Parietal lobe (tissue), 1 donor: ENCODE data around the gene KRTAP4-16. TPM values are rescaled to one million over a fixed set of nuclear protein-coding genes. Genes with fewer than 3 reads are reported as not detected.

ENCODE experiments used
- total RNA-seq: library from RNA; depleted of rRNA; stranded (reverse); fragments of >200 nt; gene quantifications from one replicate; pipeline ENCODE4 v1.2.3, GENCODE V29; 2014

KRTAP4-16 gene
- total RNA-seq, result not detected

DNA sequence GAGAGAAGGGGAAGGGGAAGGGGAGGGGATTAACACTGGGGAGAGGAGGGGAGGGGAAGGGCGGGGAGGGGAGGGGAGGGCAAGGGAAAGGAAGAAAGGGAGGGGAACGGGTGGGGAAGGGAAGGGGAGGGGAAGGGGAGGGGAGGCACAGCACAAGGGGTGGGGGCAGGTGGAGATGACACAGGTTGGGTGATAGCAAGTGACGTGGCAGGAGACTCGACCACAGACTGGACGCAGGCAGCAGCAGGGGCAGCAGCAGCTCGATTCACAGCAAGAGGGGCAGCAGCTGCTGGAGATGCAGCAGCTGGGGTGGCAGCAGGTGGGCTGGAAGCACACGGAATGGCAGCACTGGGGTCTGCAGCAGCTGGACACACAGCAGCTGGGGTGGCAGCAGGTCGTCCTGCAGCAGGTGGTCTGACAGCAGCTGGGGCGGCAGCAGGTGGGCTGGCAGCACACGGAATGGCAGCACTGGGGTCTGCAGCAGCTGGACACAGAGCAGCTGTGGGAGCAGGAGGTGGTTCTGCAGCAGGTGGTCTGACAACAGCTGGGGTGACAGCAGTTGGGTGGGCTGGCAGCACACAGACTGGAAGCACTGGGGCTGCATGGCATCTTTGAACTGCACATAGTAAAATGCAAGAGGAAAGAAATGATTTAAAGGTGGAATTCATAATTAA lies at the start of gene KRTAP4-16:
Gene KRTAP4-16 (minus strand): TSS at position 624 of the 674 bp plus-strand sequence. CDS start 0 bp downstream, at position 624.

DNA sequence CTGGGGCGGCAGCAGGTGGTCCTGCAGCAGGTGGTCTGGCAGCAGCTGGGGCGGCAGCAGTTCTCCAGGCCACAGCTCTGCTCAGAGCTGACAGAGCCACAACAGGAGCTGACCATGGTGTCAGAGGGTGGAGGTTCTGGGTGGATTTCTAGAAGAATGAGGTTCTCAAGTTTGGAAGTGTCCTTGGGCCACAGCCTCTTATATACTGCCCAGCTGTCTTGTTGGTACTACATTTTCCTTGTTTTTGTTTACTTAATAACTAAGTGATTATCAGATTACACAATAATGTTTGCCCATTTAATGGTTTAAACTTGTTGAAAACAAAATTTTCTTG lies 47.6 kb upstream of the KRTAP4-16 start, which contains the start of gene KRTAP4-5:
Gene KRTAP4-5 (minus strand): TSS at position 174 of the 334 bp plus-strand sequence. CDS start 58 bp downstream, at position 116.

DNA sequence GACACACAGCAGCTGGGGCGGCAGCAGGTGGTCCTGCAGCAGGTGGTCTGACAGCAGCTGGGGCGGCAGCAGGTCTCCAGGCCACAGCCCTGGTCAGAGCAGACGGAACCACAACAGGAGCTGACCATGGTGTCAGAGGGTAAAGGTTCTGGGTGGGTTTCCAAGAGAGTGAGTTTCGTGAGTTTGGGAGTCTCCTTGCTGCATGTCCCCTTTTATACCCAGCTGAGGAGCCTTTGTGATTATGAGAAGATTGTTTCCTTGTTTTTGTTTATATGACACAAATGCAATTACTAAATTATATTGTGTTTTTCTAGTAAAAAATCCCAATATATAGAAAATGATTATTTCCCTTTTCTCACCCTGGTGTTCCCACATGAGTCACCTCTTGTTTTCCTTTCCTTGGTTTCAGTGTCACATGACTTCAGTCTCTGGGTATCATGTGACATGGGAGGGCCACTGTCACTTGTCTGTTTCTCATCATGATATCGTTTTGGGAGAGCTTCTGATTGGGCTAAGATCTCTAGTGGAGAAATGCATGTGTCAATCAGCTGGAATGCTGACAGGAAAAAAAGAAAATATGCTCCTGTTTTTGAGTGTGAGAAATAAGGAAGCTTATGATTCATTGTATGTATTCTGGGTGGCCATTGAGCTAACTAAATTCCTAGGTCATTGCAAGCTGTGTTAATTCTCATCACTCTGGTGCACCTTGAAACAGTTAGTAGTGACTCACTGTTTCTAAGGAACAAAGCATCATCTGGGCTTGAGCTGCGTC lies 38.5 kb upstream of the KRTAP4-16 start, which contains the start of gene KRTAP4-6:
Gene KRTAP4-6 (minus strand): TSS at position 185 of the 772 bp plus-strand sequence. CDS start 57 bp downstream, at position 128.

DNA sequence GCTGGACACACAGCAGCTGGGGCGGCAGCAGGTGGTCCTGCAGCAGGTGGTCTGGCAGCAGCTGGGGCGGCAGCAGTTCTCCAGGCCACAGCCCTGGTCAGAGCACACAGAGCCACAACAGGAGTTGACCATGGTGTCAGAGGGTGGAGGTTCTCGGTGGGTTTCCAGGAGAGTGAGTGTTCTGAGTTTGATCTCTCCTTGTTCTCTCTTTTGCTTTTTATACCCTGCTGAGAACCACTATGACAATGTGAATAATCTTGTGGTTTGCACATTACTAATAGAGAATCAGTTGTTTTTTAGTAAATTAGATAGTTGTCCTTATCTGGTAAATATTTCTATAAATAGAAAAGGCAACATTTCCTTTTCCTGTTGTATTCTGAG lies 22.0 kb upstream of the KRTAP4-16 start, which contains the start of gene KRTAP4-12:
Gene KRTAP4-12 (minus strand): TSS at position 192 of the 381 bp plus-strand sequence. CDS start 60 bp downstream, at position 132.

DNA sequence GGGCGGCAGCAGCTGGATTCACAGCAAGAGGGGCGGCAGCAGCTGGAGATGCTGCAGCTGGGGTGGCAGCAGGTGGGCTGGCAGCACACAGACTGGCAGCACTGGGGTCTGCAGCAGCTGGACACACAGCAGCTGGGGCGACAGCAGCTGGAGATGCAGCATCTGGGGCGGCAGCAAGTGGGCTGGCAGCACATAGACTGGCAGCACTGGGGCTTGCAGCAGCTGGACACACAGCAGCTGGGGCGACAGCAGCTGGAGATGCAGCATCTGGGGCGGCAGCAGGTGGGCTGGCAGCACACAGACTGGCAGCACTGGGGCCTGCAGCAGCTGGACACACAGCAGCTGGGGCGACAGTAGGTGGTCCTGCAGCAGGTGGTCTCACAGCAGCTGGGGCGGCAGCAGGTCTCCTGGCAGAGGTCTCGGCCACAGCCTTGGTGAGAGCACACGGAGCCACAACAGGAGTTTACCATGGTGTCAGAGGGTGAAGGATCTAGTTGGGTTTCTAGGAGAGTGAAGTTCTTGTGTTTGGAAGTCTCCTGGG lies 15.9 kb upstream of the KRTAP4-16 start, which contains the start of gene KRTAP4-11:
Gene KRTAP4-11 (minus strand): TSS at position 528 of the 541 bp plus-strand sequence. CDS start 58 bp downstream, at position 470.

DNA sequence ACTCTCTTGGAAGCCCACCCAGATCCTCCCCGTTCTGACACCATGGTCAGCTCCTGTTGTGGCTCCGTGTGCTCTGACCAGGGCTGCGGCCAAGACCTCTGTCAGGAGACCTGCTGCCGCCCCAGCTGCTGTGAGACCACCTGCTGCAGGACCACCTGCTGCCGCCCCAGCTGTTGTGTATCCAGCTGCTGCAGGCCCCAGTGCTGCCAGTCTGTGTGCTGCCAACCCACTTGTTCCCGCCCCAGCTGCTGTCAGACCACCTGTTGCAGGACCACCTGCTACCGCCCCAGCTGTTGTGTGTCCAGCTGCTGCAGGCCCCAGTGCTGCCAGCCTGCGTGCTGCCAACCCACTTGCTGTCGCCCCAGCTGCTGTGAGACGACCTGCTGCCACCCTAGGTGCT lies 3.3 kb upstream of the KRTAP4-16 start, which contains the start of gene KRTAP4-9:
Gene KRTAP4-9 (plus strand): TSS at position 43 of the 400 bp plus-strand sequence. CDS start 0 bp downstream, at position 43.

DNA sequence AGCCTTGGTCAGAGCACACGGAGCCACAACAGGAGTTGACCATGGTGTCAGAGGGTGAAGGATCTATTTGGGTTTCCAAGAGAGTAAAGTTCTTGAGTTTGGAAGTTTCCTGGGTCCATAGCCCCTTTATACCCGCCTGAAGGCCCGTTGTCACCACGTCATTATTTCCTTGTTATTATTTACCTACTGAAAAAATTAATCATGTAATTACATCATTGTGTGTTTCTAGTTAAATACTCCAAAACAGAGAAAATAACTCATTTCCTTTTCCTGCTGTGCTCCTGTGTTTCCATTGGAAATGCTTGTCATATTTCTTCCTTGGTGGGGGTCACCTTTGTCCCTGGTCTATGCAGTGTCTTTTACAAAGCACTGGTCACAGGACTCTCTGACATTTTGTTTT lies 4.0 kb downstream of the KRTAP4-16 start, which contains the start of gene KRTAP4-8:
Gene KRTAP4-8 (minus strand): TSS at position 101 of the 400 bp plus-strand sequence. CDS start 58 bp downstream, at position 43.

DNA sequence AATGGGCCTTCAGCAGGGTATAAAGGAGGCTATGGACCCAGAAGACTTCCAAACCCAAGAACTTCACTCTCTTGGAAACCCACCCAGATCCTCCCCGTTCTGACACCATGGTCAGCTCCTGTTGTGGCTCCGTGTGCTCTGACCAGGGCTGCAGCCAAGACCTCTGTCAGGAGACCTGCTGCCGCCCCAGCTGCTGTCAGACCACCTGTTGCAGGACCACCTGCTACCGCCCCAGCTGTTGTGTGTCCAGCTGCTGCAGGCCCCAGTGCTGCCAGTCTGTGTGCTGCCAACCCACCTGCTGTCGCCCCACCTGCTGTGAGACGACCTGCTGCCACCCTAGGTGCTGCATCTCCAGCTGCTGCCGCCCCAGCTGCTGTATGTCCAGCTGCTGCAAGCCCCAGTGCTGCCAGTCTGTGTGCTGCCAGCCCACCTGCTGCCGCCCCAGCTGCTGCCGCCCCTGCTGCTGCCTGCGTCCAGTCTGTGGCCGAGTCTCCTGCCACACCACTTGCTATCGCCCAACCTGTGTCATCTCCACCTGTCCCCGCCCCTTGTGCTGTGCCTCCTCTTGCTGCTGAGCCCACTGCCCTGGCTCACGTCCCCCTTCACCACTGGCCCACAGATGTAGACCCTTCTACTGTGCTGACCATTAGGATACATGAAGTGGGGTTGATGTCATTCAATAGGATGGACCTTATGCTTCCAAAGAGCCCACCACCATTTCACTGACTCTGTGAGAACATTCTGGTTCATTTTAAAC lies 17.7 kb downstream of the KRTAP4-16 start, which contains the start of gene KRTAP4-7:
Gene KRTAP4-7 (plus strand): TSS at position 51 of the 757 bp plus-strand sequence. CDS start 57 bp downstream, at position 108.

DNA sequence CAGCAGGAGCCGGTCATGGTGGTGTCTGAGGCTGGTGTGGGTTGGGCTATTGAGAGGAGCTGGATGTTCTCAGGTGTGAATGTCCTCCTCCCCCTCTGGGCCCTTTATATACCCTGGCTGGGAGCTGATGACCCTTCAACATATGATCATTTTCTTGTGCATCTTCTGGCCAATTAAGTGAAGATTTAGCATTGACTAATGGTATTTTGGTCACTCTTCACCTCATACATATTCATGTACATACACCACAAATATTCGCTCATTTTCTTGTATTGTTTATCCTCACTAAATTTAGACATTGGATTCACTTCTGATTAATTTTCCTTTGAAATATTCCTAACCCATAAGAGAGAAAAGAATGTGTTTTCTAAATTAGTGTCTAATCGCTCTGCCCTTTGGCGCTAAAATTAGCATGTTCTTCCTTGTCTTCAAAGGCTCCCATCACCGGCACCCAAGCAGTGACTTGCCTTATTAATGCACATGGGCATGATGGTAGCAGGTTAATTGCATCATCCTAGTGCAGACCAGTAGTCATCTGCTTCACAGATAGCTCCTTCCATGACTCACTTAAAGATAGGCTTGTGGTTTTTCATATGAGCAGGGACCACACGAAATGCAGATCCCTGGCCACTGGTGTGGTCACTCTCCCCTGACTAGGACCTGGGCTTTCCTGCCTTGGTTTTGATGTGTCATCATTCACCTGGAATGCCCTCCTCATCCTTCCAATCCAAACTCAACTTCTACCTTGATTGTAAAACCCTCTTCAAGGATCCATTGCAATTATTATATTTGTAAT lies 36.0 kb downstream of the KRTAP4-16 start, which contains the start of gene KRTAP2-4:
Gene KRTAP2-4 (minus strand): TSS at position 51 of the 796 bp plus-strand sequence. CDS start 34 bp downstream, at position 17.

DNA sequence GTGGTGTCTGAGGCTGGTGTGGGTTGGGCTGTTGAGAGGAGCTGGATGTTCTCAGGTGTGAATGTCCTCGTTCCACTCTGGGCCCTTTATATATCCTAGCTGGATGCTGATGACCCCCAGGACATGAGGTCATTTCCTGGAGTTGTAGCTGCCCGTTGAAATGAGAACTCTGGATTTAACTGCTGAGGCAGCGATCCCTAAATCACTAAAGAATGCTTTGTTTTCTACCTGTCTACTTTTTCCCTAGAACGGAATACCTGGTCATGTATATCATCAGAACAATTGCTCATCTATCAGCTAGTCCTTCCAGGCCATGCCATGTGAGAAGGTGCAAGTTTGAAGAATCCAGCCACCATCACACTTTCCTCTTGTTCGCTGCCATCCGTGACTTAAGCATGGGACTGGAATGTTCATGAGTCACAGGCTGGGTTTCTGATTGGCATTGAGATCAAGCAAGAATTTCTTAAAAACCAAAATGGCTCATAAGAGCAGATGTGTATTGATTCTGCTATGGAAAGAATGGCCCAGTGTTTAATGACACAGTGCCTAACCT lies 41.9 kb downstream of the KRTAP4-16 start, which contains the start of gene KRTAP2-3:
Gene KRTAP2-3 (minus strand): TSS at position 63 of the 553 bp plus-strand sequence. CDS start 64 bp downstream, outside the sequence.

DNA sequence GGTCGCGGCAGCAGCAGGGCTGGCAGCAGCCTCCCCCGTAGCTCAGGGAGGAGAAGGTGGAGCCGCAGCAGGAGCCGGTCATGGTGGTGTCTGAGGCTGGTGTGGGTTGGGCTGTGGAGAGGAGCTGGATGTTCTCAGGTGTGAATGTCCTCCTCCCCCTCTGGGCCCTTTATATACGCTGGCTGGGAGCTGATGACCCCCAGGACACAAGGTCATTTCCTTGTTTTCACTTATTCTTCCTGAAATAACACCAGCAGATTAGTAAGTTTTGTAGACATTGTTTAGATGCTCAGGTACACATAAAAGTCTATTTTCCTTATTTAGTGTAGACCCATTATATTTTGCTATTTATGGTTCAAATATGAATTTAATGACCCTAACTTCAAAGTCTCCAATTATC lies 46.9 kb downstream of the KRTAP4-16 start, which contains the start of gene KRTAP2-2:
Gene KRTAP2-2 (minus strand): TSS at position 101 of the 400 bp plus-strand sequence. CDS start 19 bp downstream, at position 82.

Other genes with a start within 250 kb of the KRTAP4-16 start
- not detected for gene KRT12, start 235.0 kb downstream of the KRTAP4-16 start, total RNA-seq
- not detected for gene KRT20, start 217.0 kb downstream of the KRTAP4-16 start, total RNA-seq
- not detected for gene KRT23, start 164.6 kb downstream of the KRTAP4-16 start, total RNA-seq
- gene KRT39, start 135.3 kb downstream of the KRTAP4-16 start, total RNA-seq, result not detected
- gene KRT40, start 117.9 kb downstream of the KRTAP4-16 start, total RNA-seq, result not detected
- not detected for gene KRTAP3-3, start 108.0 kb downstream of the KRTAP4-16 start, total RNA-seq
- not detected for gene KRTAP3-2, start 102.3 kb downstream of the KRTAP4-16 start, total RNA-seq
- not detected for gene KRTAP3-1, start 93.1 kb downstream of the KRTAP4-16 start, total RNA-seq
- gene KRTAP1-5, start 75.0 kb downstream of the KRTAP4-16 start, total RNA-seq, result not detected
- gene KRTAP1-4, start 72.0 kb downstream of the KRTAP4-16 start, total RNA-seq, result not detected
- not detected for gene KRTAP1-3, start 67.3 kb downstream of the KRTAP4-16 start, total RNA-seq
- not detected for gene KRTAP1-1, start 60.8 kb downstream of the KRTAP4-16 start, total RNA-seq
- gene KRTAP2-1, start 54.9 kb downstream of the KRTAP4-16 start, total RNA-seq, result not detected
- gene KRTAP2-2, start 47.0 kb downstream of the KRTAP4-16 start, total RNA-seq, result not detected
- not detected for gene KRTAP2-3, start 42.1 kb downstream of the KRTAP4-16 start, total RNA-seq
- gene KRTAP2-4, start 36.3 kb downstream of the KRTAP4-16 start, total RNA-seq, result not detected
- not detected for gene KRTAP4-7, start 18.1 kb downstream of the KRTAP4-16 start, total RNA-seq
- gene KRTAP4-8, start 4.1 kb downstream of the KRTAP4-16 start, total RNA-seq, result not detected
- not detected for gene KRTAP4-9, start 3.2 kb upstream of the KRTAP4-16 start, total RNA-seq
- not detected for gene KRTAP4-11, start 16.2 kb upstream of the KRTAP4-16 start, total RNA-seq
- gene KRTAP4-12, start 22.0 kb upstream of the KRTAP4-16 start, total RNA-seq, result not detected
- not detected for gene KRTAP4-6, start 38.3 kb upstream of the KRTAP4-16 start, total RNA-seq
- not detected for gene KRTAP4-5, start 47.6 kb upstream of the KRTAP4-16 start, total RNA-seq
- not detected for gene KRTAP4-4, start 58.5 kb upstream of the KRTAP4-16 start, total RNA-seq
- not detected for gene KRTAP4-3, start 66.0 kb upstream of the KRTAP4-16 start, total RNA-seq
- not detected for gene KRTAP4-2, start 76.0 kb upstream of the KRTAP4-16 start, total RNA-seq
- not detected for gene KRTAP4-1, start 82.7 kb upstream of the KRTAP4-16 start, total RNA-seq
- gene KRTAP9-1, start 87.7 kb upstream of the KRTAP4-16 start, total RNA-seq, result not detected
- not detected for gene KRTAP9-2, start 124.4 kb upstream of the KRTAP4-16 start, total RNA-seq
- not detected for gene KRTAP9-3, start 130.2 kb upstream of the KRTAP4-16 start, total RNA-seq
- not detected for gene KRTAP9-8, start 135.8 kb upstream of the KRTAP4-16 start, total RNA-seq
- not detected for gene KRTAP9-4, start 147.5 kb upstream of the KRTAP4-16 start, total RNA-seq
- not detected for gene KRTAP9-9, start 153.2 kb upstream of the KRTAP4-16 start, total RNA-seq
- gene KRTAP9-6, start 163.2 kb upstream of the KRTAP4-16 start, total RNA-seq, result not detected
- gene KRTAP9-7, start 173.5 kb upstream of the KRTAP4-16 start, total RNA-seq, result not detected
- gene KRTAP29-1, start 200.6 kb upstream of the KRTAP4-16 start, total RNA-seq, result not detected
- not detected for gene KRTAP16-1, start 207.1 kb upstream of the KRTAP4-16 start, total RNA-seq
- not detected for gene KRTAP17-1, start 213.5 kb upstream of the KRTAP4-16 start, total RNA-seq
- not detected for gene KRT33A, start 248.6 kb upstream of the KRTAP4-16 start, total RNA-seq